Choroid plexus epithelial cell (primary cell): ENCODE measurements around the gene DEDD.

ENCODE experiments used
- DNase-seq: peaks from one replicate; pipeline ENCODE4 v3.0.0-alpha.2; 2010; ENCODE audit warnings: low read depth
- H3K4me3 ChIP-seq: 2 replicates; pipeline ENCODE4 v1.5.1; 2011; ENCODE audit warnings: low read depth, mild to moderate bottlenecking, control low read depth, low read length, moderate library complexity
- TF ChIP-seq, protein P1 (sequence below): conservative IDR thresholded peaks from 2 replicates; pipeline ENCODE4 v1.5.1; 2011; ENCODE audit warnings: low read depth, mild to moderate bottlenecking, control low read depth, inconsistent platforms, low read length, moderate library complexity

Gene DEDD

DNA sequence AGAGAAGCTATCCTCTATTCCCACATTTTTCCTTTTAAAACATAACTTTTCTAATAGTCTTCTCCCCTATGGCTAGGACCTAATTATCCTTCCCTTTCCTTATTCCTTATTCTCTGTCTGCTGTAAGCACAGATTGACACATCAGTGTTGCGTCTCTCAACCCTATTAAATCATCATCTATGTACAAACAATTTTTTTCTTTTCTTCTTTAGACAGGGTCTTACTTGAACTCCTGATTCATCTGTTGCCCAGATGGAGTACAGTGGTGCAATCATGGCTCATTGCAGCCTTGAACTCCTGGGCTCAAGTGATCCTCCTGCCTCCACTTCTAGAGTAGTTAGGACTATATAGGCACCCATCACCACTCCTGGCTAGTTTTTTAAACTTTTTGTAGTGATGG is 26.0 kb downstream of the DEDD start:
- TF ChIP-seq, protein P1, sequence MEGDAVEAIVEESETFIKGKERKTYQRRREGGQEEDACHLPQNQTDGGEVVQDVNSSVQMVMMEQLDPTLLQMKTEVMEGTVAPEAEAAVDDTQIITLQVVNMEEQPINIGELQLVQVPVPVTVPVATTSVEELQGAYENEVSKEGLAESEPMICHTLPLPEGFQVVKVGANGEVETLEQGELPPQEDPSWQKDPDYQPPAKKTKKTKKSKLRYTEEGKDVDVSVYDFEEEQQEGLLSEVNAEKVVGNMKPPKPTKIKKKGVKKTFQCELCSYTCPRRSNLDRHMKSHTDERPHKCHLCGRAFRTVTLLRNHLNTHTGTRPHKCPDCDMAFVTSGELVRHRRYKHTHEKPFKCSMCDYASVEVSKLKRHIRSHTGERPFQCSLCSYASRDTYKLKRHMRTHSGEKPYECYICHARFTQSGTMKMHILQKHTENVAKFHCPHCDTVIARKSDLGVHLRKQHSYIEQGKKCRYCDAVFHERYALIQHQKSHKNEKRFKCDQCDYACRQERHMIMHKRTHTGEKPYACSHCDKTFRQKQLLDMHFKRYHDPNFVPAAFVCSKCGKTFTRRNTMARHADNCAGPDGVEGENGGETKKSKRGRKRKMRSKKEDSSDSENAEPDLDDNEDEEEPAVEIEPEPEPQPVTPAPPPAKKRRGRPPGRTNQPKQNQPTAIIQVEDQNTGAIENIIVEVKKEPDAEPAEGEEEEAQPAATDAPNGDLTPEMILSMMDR, result no peak
- no peak overlapping the region for H3K4me3 ChIP-seq
- DNase-seq, result no peak

DNA sequence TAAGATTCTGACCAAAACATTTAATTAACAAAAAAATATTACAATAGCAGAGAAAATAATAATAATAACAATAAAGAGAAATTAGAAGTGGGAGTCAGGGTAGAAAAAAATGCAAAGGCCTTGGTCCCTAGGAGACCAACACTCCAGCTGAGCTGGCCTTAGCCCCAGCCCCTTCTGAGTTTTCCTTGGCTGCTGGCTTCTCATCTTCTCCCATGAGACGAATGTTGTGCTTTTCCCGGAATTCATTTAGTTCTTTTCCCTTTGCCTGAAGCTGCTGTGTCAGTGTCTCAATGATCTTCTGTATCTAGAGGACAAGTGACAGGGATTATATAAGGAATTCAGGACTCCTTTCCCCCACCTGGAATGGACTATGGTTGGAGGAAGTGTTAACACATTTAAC is 31.9 kb downstream of the DEDD start:
- H3K4me3 ChIP-seq, result no peak overlapping the region
- TF ChIP-seq, protein P1, result no peak
- DNase-seq, result no peak

DNA sequence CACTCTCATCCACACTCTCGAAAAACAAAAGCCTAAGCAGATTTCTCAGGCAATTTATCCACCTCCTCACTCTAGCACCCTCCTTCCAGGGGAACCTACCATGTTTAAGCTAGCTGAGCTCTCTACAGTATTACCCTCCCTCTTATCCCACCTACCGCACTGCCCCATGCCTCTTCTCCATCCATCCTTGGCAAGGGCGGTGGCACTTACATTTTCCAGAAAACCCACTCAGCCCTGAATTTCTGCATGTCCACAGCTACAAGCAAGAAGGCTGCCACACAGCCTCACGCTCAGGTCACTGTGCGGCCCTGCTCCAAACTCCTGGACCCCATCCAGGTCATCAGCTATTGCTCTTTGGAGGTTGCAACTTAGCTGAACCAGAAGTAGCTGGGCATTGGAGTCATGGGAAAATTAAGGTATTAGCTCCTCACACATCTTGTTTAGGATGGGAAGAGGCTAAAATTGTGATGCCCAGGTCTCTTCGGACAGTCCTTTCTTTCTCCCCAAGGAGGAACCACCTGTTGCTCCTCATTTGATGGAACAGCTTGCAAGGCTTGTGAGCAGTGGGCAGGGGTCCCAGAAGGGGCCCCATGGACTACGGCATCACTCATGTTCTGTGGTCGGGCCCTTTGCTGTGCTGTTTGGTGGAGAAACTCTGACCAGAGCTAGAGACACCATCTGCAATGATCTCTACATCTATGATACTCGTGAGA is 33.2 kb downstream of the DEDD start:
- DNase-seq, result no peak
- TF ChIP-seq, protein P1, result no peak
- no peak overlapping the region for H3K4me3 ChIP-seq

DNA sequence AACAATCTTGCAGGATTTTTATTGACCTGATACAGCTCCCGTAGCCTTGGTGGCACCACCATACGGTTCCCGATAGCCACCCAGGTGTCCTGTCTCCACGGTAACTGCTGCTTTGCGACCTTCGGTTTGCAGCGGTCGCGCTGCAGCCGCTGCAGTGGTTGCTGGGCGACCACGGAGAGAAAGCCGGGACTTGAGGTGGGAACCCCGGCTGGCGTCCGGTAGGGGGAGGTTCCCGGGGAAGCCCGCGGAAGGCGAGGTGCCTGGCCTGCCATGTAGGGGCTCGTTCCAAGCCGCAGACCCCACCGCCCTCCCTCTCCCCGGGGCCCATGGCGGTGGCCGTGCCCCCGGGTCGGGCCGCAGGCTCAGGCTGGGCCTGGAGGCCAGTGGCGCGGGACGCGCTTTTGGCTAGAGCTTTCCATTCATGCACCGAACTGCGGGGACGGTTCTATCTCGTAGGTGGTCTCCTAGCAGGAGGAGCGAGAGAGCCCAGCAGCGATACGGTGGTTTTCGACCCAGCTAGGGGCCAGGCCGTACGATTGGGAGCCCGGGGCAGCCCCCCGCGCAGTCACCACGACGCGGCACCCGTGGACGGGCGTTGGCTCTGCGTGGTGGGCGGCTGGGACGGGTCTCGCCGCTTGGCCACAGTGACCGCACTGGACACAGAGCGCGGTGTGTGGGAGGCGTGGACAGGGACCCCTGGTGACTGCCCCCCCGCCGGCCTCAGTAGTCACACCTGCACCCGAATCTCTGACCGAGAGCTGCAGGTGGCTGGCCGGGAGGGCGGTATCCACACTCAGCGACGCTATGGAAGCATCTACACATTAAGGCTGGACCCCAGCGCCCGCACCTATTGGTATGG is 34.0 kb downstream of the DEDD start, which contains the start of gene KLHDC9:
KLHDC9 (plus strand) TSS at position 152 of the 859 bp plus-strand sequence; CDS start at position 327, 175 bp downstream.
- DNase-seq, result peak; percentile 81
- peak within 1 kb of the TSS; percentile 69 for H3K4me3 ChIP-seq
- TF ChIP-seq, protein P1, result peak; percentile 21

DNA sequence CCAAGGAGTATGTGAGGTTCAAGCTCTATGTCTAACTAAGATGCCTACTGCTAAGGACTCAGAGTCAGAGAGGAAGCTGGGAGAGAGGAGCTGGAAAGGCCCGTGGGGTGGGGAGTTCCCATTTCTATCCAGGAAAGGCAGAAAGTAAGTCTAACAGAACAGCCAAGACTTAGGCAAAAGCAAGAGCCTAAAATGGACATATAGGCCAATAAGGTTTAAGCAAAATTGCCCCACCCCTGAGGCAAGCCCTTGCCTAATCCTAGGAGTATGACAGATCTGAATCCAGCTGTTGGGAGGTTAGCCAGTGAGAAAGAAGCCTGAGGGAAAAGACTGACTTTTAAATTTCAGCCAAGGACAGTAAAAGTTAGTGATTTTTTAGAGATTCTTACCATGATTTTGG is 35.9 kb downstream of the DEDD start:
- no peak overlapping the region for H3K4me3 ChIP-seq

DNA sequence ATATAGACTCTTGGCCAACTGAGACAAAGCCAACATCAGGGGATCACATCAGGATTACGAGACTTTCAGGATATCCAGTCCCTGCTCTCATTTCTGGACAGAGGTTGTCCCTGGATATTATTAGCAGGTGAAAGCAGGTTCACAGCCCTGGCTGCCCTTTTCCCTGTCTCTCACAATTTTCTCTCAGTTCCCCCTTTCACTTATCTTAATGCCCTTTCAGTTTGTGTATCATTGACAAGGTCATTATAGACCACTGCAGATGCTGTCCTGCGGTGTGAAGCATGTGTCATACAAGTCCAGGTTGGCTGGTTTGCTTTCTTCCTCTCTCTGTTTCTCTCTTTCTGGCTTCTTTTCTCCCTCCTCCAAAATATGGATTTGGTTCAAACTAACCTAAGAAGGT is 36.5 kb downstream of the DEDD start:
- no peak overlapping the region for H3K4me3 ChIP-seq
- TF ChIP-seq, protein P1, result no peak
- DNase-seq, result no peak

More for the DNA sequence above, 35.9 kb downstream of the DEDD start:
- TF ChIP-seq, protein P1, result no peak
- peak; percentile 69 for DNase-seq
